Measurements from ENCODE around the gene DUSP8.
"Not testable (repeated sequence)": the region's sequence is repeated elsewhere in the genome, so short reads cannot be mapped to it uniquely, and the experiment has no call there.

DUSP8 gene

DNA sequence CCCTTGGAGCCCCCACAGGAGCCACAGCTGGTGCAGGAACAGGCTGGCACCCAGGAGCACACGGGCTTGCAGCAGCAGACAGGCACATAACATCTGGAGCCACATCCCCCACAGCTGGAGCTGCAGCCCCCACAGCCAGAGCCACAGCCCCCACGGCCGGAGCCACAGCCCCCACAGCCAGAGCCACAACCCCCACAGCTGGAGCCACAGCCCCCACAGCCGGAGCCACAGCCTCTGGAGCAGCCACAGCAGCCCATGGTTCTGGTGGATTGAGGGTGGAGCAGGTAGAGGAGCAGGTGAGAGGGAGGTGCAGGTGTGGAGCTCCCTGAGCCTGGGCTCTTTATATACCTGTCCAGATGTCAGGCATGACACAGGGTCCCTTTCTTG is 25.9 kb upstream of the DUSP8 start, which contains the start of gene KRTAP5-2:
Gene KRTAP5-2 (minus strand): TSS at position 301 of the 387 bp plus-strand sequence. CDS start 44 bp downstream, at position 257.
- no peaks in the 10 kb centered on the region for H3K9me3 ChIP-seq (ENCODE audit: insufficient read depth, low read length)
- peaks cover 9% of the 10 kb centered on the region for H3K4me1 ChIP-seq (ENCODE audit: low read length)
- H3K79me2 ChIP-seq (ENCODE audit: low read length) = no peaks in the 10 kb centered on the region
- no peak within 1 kb of the TSS for H3K27ac ChIP-seq (ENCODE audit: low read length)
- H3K9ac ChIP-seq (ENCODE audit: low read length) = no peak within 1 kb of the TSS
- H3K4me3 ChIP-seq (ENCODE audit: low read length) = no peak within 1 kb of the TSS
- H3K36me3 ChIP-seq (replicated peaks; ENCODE audit: low read depth, low read length) = no peaks in the 10 kb centered on the region
- H4K20me1 ChIP-seq (ENCODE audit: insufficient read depth, low read length) = no peaks in the 10 kb centered on the region
- H3K27me3 ChIP-seq (ENCODE audit: low read depth, low read length) = peaks cover 67% of the 10 kb centered on the region
- H3K4me2 ChIP-seq (ENCODE audit: low read length) = no peak within 1 kb of the TSS
- TF ChIP-seq EZH2phosphoT487 (IDR thresholded peaks at IDR 0.05; ENCODE audit: low read depth) = no peak
- TF ChIP-seq, protein P1, sequence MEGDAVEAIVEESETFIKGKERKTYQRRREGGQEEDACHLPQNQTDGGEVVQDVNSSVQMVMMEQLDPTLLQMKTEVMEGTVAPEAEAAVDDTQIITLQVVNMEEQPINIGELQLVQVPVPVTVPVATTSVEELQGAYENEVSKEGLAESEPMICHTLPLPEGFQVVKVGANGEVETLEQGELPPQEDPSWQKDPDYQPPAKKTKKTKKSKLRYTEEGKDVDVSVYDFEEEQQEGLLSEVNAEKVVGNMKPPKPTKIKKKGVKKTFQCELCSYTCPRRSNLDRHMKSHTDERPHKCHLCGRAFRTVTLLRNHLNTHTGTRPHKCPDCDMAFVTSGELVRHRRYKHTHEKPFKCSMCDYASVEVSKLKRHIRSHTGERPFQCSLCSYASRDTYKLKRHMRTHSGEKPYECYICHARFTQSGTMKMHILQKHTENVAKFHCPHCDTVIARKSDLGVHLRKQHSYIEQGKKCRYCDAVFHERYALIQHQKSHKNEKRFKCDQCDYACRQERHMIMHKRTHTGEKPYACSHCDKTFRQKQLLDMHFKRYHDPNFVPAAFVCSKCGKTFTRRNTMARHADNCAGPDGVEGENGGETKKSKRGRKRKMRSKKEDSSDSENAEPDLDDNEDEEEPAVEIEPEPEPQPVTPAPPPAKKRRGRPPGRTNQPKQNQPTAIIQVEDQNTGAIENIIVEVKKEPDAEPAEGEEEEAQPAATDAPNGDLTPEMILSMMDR (IDR thresholded peaks at IDR 0.05; ENCODE audit: low read depth, low read length) = no peak
- H2AFZ ChIP-seq (ENCODE audit: low read depth, low read length) = no peak within 1 kb of the TSS

DNA sequence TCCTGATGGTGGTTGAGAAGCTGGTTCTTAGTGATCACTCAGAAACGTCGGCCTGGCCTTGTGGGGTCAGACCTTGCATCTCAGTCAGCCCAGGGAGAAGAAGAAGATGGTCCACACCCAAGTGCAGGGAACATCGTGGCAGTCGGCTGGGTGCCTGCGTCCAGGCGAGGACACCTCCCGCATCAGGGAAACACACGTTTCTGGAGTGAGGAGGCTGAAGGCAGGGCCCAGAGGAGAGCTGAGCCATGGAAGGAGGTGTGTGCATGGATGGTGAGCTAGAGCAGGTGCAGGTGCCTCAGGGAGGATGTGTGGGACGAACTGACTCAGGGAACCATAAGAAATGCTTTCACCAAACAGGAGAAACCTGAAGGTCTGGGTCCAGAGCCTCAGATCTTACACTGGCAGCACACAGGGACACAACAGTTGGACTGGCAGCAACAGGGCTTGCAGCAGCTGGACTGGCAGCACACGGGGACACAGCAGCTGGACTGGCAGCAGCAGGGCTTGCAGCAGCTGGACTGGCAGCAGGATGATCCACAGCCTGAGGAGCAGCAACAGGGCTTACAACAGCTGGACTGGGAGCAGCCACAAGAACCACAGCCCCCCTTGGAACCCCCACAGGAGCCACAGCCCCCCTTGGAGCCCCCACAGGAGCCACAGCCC is 25.4 kb upstream of the DUSP8 start:
- Histone ChIP-seq H3K9me3 (ENCODE audit: insufficient read depth, low read length) (no peaks in the 10 kb centered on the region), H3K27ac (ENCODE audit: low read length) (no peak overlapping the region), H3K9ac (ENCODE audit: low read length) (no peak overlapping the region), H4K20me1 (ENCODE audit: insufficient read depth, low read length) (no peaks in the 10 kb centered on the region), H3K79me2 (ENCODE audit: low read length) (no peaks in the 10 kb centered on the region), H3K4me1 (ENCODE audit: low read length) (peaks cover 9% of the 10 kb centered on the region), H3K4me2 (ENCODE audit: low read length) (no peak overlapping the region), H2AFZ (ENCODE audit: low read depth, low read length) (no peak overlapping the region), H3K27me3 (ENCODE audit: low read depth, low read length) (peaks cover 68% of the 10 kb centered on the region), H3K4me3 (ENCODE audit: low read length) (no peak overlapping the region), H3K36me3 (replicated peaks; ENCODE audit: low read depth, low read length) (no peaks in the 10 kb centered on the region)
- TF ChIP-seq EZH2phosphoT487 (IDR thresholded peaks at IDR 0.05; ENCODE audit: low read depth) = no peak
- TF ChIP-seq, protein P1 (IDR thresholded peaks at IDR 0.05; ENCODE audit: low read depth, low read length) = no peak

DNA sequence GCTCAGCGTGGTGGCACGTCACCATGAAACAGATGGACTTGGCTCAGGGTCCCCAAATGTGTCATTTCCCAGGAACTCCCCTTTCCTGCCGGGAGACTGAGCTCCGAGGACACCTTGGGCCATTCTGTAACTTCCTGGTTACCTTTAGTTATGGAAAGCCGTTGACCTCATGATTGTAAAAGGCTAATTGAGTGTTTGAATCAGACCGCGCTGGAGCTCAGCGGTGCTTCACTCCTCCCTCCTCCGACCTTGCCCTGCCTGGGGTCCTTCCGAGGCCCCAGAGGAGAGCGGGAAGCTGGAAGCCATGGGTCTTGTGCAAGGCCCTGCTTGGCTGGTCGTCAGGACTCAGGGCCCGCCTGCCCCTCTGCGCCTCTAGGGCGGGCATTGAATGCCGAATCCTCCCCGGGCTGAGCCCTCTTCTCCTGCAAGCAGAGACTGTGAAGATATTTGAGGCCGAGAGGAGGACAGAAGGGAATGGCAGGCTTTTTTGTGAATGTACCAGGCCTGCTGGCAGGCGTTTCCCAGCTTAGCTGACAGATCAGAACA is 24.6 kb upstream of the DUSP8 start:
- H3K27ac ChIP-seq (ENCODE audit: low read length); H3K9me3 ChIP-seq (ENCODE audit: insufficient read depth, low read length); H3K4me2 ChIP-seq (ENCODE audit: low read length); H3K79me2 ChIP-seq (ENCODE audit: low read length); H4K20me1 ChIP-seq (ENCODE audit: insufficient read depth, low read length); H2AFZ ChIP-seq (ENCODE audit: low read depth, low read length); H3K4me1 ChIP-seq (ENCODE audit: low read length); H3K9ac ChIP-seq (ENCODE audit: low read length); H3K36me3 ChIP-seq (replicated peaks; ENCODE audit: low read depth, low read length); H3K4me3 ChIP-seq (ENCODE audit: low read length): not testable (repeated sequence)
- H3K27me3 ChIP-seq (ENCODE audit: low read depth, low read length) = peaks cover 60% of the 10 kb centered on the region

DNA sequence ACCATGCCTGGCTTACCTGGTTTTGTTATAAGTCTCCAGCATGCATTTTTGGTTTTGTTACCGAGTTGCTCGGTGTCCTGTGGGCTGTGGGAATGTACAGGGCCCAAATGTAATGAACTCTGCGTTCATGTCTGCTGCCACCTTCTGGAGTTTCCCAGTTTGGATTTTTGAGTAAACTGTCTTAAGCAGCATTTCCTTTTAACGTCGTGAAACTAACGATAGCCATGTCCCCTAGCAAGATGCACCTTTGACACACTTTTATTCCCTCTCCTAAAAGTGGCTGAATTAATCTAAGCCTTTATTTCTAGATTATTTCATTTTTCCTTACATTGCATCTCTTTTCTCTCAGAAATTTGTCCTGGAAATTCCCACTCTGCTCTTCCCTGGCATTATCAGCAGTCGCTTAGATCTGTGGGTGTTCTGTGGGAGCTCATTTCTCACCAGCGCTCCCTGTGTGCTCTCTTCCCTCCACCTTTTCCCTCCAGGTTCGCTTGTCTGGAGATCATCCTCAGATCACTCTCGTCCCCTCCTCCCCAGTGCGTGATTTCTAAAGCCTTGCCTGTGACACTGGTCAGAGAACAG is 24.0 kb upstream of the DUSP8 start:
- not testable (repeated sequence) for H3K9me3 ChIP-seq (ENCODE audit: insufficient read depth, low read length)

DNA sequence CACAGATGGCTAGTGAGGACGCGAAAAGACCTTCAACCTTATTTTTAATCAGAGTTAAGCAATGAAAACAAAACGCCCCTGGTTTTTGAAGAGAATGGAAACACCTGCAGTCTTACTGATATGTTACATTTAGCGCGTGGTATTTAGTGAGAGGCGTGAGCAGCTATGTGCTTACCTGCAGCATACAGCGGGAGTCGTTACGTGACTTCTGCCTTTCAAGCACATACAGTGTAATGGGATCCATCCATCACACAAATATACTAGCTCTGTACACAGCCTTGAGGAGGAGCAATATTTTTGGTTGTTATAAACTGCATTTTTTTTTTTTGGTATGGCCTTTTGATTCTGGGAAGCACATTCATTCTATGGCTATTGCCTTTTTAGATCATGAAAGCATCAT is 20.6 kb upstream of the DUSP8 start:
- no peaks in the 10 kb centered on the region for H3K4me1 ChIP-seq (ENCODE audit: low read length)
- no peaks in the 10 kb centered on the region for H3K79me2 ChIP-seq (ENCODE audit: low read length)
- H3K9ac ChIP-seq (ENCODE audit: low read length) = no peak overlapping the region
- H3K27me3 ChIP-seq (ENCODE audit: low read depth, low read length) = peaks cover 38% of the 10 kb centered on the region
- H3K4me3 ChIP-seq (ENCODE audit: low read length) = no peak overlapping the region
- H2AFZ ChIP-seq (ENCODE audit: low read depth, low read length) = no peak overlapping the region
- no peak overlapping the region for H3K4me2 ChIP-seq (ENCODE audit: low read length)
- H3K36me3 ChIP-seq (replicated peaks; ENCODE audit: low read depth, low read length) = no peaks in the 10 kb centered on the region
- TF ChIP-seq, protein P1 (IDR thresholded peaks at IDR 0.05; ENCODE audit: low read depth, low read length) = no peak
- no peak for TF ChIP-seq EZH2phosphoT487 (IDR thresholded peaks at IDR 0.05; ENCODE audit: low read depth)
- no peak overlapping the region for H3K27ac ChIP-seq (ENCODE audit: low read length)
- no peaks in the 10 kb centered on the region for H3K9me3 ChIP-seq (ENCODE audit: insufficient read depth, low read length)
- no peaks in the 10 kb centered on the region for H4K20me1 ChIP-seq (ENCODE audit: insufficient read depth, low read length)

More for the DNA sequence above, 24.0 kb upstream of the DUSP8 start:
- not testable (repeated sequence) for H3K4me1 ChIP-seq (ENCODE audit: low read length); H3K9ac ChIP-seq (ENCODE audit: low read length); H3K36me3 ChIP-seq (replicated peaks; ENCODE audit: low read depth, low read length); H4K20me1 ChIP-seq (ENCODE audit: insufficient read depth, low read length); H2AFZ ChIP-seq (ENCODE audit: low read depth, low read length); H3K4me3 ChIP-seq (ENCODE audit: low read length); H3K27ac ChIP-seq (ENCODE audit: low read length); H3K79me2 ChIP-seq (ENCODE audit: low read length); H3K4me2 ChIP-seq (ENCODE audit: low read length)
- peaks cover 57% of the 10 kb centered on the region for H3K27me3 ChIP-seq (ENCODE audit: low read depth, low read length)

Measured in OCI-LY3 (cell line).